Testis (tissue), 2 donors: ENCODE measurements around the gene CLIP2.

Experiments
- CTCF ChIP-seq, 3 experiments: fragments of 450-650 bp in 2 of 3; fragments of 200-600 bp in 1 of 3; sonication (generic) in 1 of 3; IDR thresholded peaks; one replicate each; pipeline ENCODE4 v1.5.1; 2016 to 2019; ENCODE audit warnings: antibody characterized with exemption in 3 of 3, mild to moderate bottlenecking in 2 of 3, moderate library complexity in 1 of 3
- POLR2A ChIP-seq: fragments of 450-650 bp; IDR thresholded peaks from one replicate; pipeline ENCODE4 v1.6.1; 2017; ENCODE audit warnings: antibody characterized with exemption, mild to moderate bottlenecking, moderate library complexity

GRCh38 chr7:74343281-74344131 is 54.3 kb downstream of the CLIP2 start:
- no peak for TF ChIP-seq CTCF (IDR thresholded peaks at IDR 0.05)
- TF ChIP-seq POLR2A = no peak
